Thyroid gland (tissue), 4 donors: ENCODE results near the gene OTOGL. TPM values are rescaled to one million over a fixed set of nuclear protein-coding genes. Genes with fewer than 3 reads are reported as not detected.

Experiments
- DNase-seq, 2 donors: peaks; one replicate each; pipeline ENCODE4 v3.0.0-alpha.2; 2019
- H3K27ac ChIP-seq, 3 donors: fragments of 200-600 bp; sonication (generic); 1 replicate in 2 of 3; 2 replicates in 1 of 3; pipeline ENCODE4 v1.5.1; 2016 to 2019; ENCODE audit warnings: mild to moderate bottlenecking in 1 of 3, moderate library complexity in 1 of 3
- H3K27me3 ChIP-seq: fragments of 200-600 bp; sonication (generic); one replicate; pipeline ENCODE4 v1.5.1; 2019
- H3K36me3 ChIP-seq, 2 donors: fragments of 200-600 bp; sonication (generic); one replicate each; pipeline ENCODE4 v1.5.1; 2016 to 2019
- H3K4me1 ChIP-seq, 2 donors: fragments of 200-600 bp; sonication (generic); one replicate each; pipeline ENCODE4 v1.5.1; 2017 to 2019
- H3K4me3 ChIP-seq, 3 donors: fragments of 200-600 bp; sonication (generic); replicated peaks in 1 of 3; 1 replicate in 2 of 3; 2 replicates in 1 of 3; pipeline ENCODE4 v1.5.1; 2016; ENCODE audit warnings: mild to moderate bottlenecking in 1 of 3
- H3K9me3 ChIP-seq: fragments of 200-600 bp; sonication (generic); one replicate; pipeline ENCODE4 v1.5.1; 2017
- POLR2A ChIP-seq, 2 donors: fragments of 450-650 bp; IDR thresholded peaks; one replicate each; pipeline ENCODE4 v1.6.1; 2017; ENCODE audit warnings: antibody characterized with exemption in 2 of 2, mild to moderate bottlenecking in 2 of 2, moderate library complexity in 1 of 2
- WGBS, 2 donors: methylation state at CpG; one replicate each; pipeline ENCODE4 v1.1.5; 2017; 5-methylcytosine and 5-hydroxymethylcytosine counted together
- intact Hi-C: fragments of 100-400 bp; cut with DNase I; formaldehyde crosslinking; loops from one replicate; pipeline ENCODE4 v1.15.1; 2023
- total RNA-seq, 4 donors: library from RNA; depleted of rRNA; stranded (reverse); fragments of >200 nt; gene quantifications; one replicate each; pipeline ENCODE4 v1.2.3, GENCODE V29; 2016
- TF ChIP-seq, protein P1 (sequence below), 6 experiments: fragments of 200-600 bp in 3 of 6; fragments of 450-650 bp in 3 of 6; sonication (generic) in 3 of 6; IDR thresholded peaks; one replicate each; pipeline ENCODE4 v1.5.1; 2016 to 2019; ENCODE audit warnings: antibody characterized with exemption in 6 of 6, mild to moderate bottlenecking in 2 of 6, inconsistent platforms in 1 of 6, moderate library complexity in 1 of 6

The OTOGL gene
- total RNA-seq, 4 donors from 2014 or later, result 0.11 to 0.13 TPM; not detected in 2

DNA sequence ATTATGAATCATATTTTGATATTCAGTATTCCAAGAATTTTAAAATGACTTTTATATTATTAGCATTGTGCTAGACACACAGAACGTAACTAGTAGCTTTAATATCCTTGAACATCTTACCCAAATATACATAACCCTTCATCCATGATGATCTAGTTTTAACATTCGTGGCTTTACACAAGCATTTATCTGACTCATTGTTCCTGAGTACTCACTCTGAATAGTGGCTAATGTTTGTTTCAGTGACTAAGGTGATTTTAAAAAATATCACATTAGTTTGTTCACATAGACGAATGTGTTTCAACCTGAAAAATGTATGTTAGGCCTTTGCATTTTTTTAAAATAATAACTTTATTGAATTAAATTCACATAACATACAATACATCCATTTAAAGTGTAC, 264.7 kb downstream of the OTOGL start:
- H3K9me3 ChIP-seq, result no peaks in the 10 kb centered on the region
- intact Hi-C loops, result no loop called here
- H3K36me3 ChIP-seq, result no peaks in the 10 kb centered on the region
- DNase-seq, result no peak
- no peaks in the 10 kb centered on the region for H3K4me1 ChIP-seq
- H3K27ac ChIP-seq, result no peak overlapping the region
- TF ChIP-seq, protein P1, sequence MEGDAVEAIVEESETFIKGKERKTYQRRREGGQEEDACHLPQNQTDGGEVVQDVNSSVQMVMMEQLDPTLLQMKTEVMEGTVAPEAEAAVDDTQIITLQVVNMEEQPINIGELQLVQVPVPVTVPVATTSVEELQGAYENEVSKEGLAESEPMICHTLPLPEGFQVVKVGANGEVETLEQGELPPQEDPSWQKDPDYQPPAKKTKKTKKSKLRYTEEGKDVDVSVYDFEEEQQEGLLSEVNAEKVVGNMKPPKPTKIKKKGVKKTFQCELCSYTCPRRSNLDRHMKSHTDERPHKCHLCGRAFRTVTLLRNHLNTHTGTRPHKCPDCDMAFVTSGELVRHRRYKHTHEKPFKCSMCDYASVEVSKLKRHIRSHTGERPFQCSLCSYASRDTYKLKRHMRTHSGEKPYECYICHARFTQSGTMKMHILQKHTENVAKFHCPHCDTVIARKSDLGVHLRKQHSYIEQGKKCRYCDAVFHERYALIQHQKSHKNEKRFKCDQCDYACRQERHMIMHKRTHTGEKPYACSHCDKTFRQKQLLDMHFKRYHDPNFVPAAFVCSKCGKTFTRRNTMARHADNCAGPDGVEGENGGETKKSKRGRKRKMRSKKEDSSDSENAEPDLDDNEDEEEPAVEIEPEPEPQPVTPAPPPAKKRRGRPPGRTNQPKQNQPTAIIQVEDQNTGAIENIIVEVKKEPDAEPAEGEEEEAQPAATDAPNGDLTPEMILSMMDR (IDR thresholded peaks at IDR 0.05), result no peak
- no peak for TF ChIP-seq POLR2A (IDR thresholded peaks at IDR 0.05)
- WGBS, 2 donors, result 90 to 91% methylated on average over 3 of the region's 3 CpGs
- no peak overlapping the region for H3K4me3 ChIP-seq
- H3K27me3 ChIP-seq, result no peaks in the 10 kb centered on the region

DNA sequence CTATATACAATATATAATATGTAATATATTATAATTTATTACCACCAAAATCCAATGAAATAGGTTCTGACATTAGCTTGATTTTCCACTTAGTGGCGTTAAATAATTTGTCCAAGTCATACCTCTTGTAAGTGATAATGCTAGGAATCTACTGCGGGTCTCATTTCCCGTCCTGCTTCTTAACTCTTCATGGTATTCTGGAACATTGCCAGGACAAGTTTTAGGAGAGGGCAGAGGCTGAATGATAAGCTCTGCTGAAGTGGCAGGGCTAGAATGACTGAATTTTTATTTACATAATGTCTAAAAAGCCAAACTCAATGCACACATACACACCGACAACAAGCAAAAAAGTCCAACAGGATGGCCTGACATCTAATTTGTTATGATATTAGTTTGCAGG, 274.3 kb downstream of the OTOGL start:
- no peaks in the 10 kb centered on the region for H3K27me3 ChIP-seq
- DNase-seq, result no peak
- WGBS, 2 donors, result 54 to 55% methylated on average over 4 of the region's 4 CpGs
- no peak overlapping the region for H3K4me3 ChIP-seq
- no peaks in the 10 kb centered on the region for H3K9me3 ChIP-seq
- H3K36me3 ChIP-seq, result no peaks in the 10 kb centered on the region
- TF ChIP-seq, protein P1 (IDR thresholded peaks at IDR 0.05), result no peak
- TF ChIP-seq POLR2A (IDR thresholded peaks at IDR 0.05), result no peak
- intact Hi-C loops, result no loop called here
- no peaks in the 10 kb centered on the region for H3K4me1 ChIP-seq
- no peak overlapping the region for H3K27ac ChIP-seq

DNA sequence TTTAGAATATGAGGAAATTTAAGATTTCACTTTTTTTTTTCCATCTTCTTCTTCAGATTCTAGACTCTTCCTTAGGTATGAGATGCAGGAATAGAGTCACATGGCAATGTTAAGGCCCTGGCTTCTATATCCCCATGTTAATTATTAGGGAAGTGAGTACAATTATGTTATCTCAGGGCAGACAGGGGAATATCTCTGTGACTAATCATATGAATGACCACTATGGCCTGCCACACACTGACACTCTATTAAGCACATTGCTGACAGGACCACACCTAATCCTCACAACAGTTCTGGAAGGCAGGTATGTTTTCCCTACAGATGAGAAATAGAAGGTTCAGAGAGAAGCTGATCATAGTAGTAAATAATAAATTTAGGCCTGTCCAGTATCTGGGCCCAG, 275.3 kb downstream of the OTOGL start:
- Histone ChIP-seq H3K4me1 (no peaks in the 10 kb centered on the region), H3K4me3 (no peak overlapping the region), H3K27me3 (no peaks in the 10 kb centered on the region), H3K27ac (no peak overlapping the region), H3K9me3 (no peaks in the 10 kb centered on the region), H3K36me3 (no peaks in the 10 kb centered on the region)
- intact Hi-C loops, result no loop called here
- no peak for DNase-seq
- no peak for TF ChIP-seq POLR2A (IDR thresholded peaks at IDR 0.05)
- TF ChIP-seq, protein P1 (IDR thresholded peaks at IDR 0.05), result no peak

DNA sequence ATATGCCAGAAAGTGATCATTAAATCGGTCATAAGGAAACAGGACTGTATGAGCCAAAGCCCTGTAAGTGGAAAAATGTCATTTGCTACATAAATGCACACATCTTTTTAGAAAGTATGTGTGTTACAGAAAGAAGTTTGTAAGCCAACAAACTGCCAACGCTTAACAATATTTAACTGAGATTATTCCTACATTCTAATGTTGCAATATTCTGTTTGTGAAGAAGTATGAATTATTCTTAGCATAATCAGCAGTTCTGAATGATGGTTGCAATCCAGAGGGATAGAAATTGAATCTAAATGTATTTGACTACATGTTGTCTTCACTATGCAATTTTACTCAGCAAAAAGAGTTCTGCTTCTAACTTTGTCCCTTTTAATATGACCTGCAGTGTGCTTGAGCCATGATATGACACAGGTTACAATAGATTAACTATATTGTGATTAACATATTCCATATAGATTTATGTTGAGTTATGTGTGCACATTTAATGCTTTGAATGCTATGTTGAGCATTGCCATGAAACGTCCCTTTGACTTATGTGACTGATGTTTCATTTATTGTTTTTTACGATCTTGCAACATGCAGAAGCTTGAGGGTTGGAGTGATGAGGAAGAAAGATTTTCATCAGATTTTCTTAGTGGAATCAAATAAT, 277.9 kb downstream of the OTOGL start:
- Histone ChIP-seq H3K27me3 (no peaks in the 10 kb centered on the region), H3K27ac (no peak overlapping the region), H3K9me3 (no peaks in the 10 kb centered on the region), H3K4me3 (no peak overlapping the region), H3K36me3 (no peaks in the 10 kb centered on the region), H3K4me1 (no peaks in the 10 kb centered on the region)
- intact Hi-C loops, result no loop called here
- TF ChIP-seq, protein P1 (IDR thresholded peaks at IDR 0.05), result no peak
- TF ChIP-seq POLR2A (IDR thresholded peaks at IDR 0.05), result no peak
- no peak for DNase-seq
- WGBS, 2 donors, result 89 to 90% methylated on average over 4 of the region's 4 CpGs

DNA sequence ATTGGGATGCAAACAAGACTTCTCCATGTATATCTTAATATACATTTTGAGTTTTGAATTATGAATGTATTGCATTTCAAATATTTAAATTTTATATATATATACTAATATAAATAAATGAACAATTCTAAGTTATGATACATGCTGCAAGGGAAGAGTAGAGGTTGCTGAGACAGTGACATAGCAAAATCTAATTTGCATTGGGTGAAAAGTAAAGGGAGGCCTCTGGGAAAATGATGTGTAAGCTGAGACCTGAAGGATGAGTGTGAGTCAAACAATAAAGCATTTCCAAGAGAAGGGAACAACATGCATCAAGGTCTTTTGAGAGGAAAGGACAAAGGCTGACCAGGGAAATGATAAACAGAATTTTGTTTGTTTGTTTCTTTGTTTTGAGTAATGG, 281.8 kb downstream of the OTOGL start:
- no peak for DNase-seq
- Histone ChIP-seq H3K27ac (no peak overlapping the region), H3K4me1 (no peaks in the 10 kb centered on the region), H3K9me3 (no peaks in the 10 kb centered on the region), H3K36me3 (no peaks in the 10 kb centered on the region), H3K4me3 (no peak overlapping the region), H3K27me3 (no peaks in the 10 kb centered on the region)
- TF ChIP-seq, protein P1 (IDR thresholded peaks at IDR 0.05), result no peak
- no peak for TF ChIP-seq POLR2A (IDR thresholded peaks at IDR 0.05)
- intact Hi-C loops, result no loop called here
